GM18519 (cell line): Measurements from ENCODE around the gene LIN7A.
"Not testable (repeated sequence)": the region's sequence is repeated elsewhere in the genome, so short reads cannot be mapped to it uniquely, and the experiment has no call there.

Source experiments
- ATAC-seq: cut with Tn5 transposase; IDR thresholded peaks from one replicate; pipeline ENCODE4 v1.9.1; 2021; ENCODE audit warnings: mild to moderate bottlenecking, moderate library complexity; ENCODE audit not compliant: unreplicated experiment, low FRiP score

LIN7A gene

GRCh38 chr12:80925237-80925636 is 12.5 kb downstream of the LIN7A start:
- no peak for ATAC-seq

GRCh38 chr12:80924437-80924836 is 13.3 kb downstream of the LIN7A start:
- ATAC-seq, result no peak

GRCh38 chr12:80920006-80920405 is 17.7 kb downstream of the LIN7A start:
- no peak for ATAC-seq

DNA sequence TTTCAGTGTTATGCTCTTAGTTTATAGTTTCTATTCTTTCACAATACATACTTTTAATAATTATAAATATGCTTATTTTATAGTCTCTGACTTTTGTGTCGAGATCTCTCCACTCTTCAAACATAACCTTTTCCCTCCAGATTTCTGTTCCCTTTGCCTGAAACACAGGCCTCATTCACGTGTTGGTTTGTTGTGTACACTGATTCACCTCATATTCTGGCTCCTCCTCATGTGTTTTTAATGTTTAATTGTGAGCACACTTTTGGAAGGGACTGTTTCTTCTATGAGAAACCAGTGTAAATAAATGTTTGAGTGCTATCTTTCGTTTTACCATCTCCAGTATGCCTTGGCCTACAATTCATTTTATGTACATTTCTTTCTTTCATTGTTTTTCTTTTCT is 20.1 kb downstream of the LIN7A start:
- ATAC-seq, result no peak

GRCh38 chr12:80912901-80913770 is 24.6 kb downstream of the LIN7A start:
- no peak for ATAC-seq

DNA sequence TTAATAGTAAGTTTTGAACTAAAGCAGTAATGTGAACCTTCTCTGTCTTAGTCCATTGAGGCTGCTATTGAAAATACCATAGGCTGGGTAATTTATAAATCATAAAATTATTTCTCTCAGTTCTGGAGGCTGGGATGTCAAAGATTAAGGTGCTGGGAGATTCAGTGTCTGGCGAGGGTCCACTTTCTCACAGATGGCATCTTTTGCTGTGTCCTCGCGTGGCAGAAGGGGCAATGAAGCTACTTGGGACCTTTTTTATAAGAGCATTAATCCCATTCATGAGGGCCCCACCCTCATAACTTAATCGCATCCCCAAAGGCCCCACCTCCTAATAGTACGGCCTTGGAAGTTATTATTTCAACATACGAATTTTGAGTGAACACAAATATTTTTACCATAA is 28.4 kb downstream of the LIN7A start:
- no peak for ATAC-seq

DNA sequence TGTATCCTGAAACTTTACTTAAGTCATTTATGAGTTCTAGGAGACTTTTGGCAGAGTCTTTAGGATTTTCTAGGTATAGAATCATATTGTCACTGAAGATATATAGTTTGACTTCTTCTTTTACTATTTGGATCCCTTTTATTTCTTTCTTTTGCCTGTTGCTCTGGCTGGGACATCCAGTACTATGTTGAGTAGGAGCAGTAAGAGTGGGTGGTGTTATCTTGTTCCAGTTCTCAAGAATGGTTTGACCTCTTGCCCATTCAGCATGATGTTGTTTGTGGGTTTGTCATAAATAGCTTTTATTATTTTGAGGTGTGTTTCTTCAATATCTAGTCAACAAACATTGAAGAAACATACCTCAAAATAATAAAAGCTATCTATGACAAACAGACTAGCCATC is 35.0 kb downstream of the LIN7A start:
- no peak for ATAC-seq

DNA sequence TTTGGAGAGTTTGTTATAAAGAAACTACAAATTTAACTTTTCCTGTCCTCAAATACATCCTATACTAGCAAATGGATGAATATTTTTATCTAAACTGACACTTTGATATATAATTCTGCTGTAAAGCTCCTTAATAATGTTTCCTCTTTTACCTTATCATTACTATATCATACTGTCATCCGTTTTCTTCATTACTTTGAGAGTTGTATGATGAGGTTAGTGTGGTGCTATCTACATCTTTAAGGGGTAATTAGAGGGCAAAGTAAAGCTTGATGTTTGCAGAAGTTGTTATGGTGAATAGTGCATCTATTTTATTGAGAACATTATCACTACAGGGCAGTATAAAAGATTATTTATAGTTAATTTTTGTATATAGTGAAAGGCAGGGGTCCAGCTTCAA is 36.1 kb downstream of the LIN7A start:
- ATAC-seq, result no peak

GRCh38 chr12:80895240-80895639 is 42.5 kb downstream of the LIN7A start:
- no peak for ATAC-seq

DNA sequence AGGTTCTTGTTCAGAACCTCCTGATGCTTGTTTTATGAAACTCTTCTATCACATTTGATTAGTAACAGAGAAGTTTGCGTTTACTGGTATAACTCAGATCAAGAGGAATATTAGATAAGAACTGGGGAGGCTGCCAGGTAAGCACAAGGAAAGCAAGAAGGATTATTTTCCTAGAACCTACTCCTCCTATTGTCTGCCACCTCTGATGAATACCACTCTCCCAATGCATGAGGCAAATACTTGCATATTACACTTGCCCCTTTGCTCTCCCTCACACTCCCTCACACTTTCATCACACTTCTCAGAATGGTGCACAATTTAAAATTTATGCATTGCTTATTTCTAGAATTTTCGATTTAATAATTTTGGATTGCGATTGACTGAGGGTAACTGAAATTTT is 43.6 kb downstream of the LIN7A start:
- no peak for ATAC-seq

GRCh38 chr12:80892597-80893445 is 44.9 kb downstream of the LIN7A start:
- ATAC-seq, result peak; percentile 50

DNA sequence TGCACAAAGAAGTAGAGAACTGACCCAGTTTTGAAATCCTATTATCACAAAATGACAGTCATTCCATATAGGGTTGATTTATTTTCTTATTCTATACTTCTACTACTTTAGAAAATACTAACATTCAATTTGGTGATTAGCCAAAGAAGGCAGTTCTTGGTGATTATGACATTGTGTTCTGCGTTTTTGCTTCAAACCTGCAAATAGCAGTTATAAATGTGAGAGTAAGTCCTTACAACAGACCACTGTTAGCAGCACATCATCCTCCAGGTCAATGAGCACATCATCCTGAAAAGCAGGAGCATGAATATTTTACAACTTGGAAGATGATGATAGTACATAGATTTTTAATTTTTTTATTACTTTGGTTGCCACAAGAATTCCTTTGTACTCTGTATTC is 53.1 kb downstream of the LIN7A start:
- no peak for ATAC-seq

DNA sequence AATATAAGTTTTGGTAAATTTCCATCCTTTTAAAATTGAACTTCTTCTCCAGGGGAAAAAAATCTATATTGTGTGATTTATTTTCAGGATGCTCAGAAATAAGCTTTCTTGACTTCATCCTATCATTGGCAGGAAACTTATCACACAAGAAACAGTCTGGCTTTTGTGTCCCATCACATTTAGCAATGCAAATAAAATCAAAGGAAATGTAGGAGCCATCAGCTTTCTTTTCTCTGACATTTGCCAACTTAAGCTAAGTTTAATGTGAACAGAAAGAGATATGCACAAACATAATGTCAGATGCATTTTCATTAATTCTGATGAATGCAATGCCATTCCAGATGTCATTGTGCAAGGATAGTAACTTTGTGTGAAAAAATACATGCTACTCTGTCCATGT is 56.6 kb downstream of the LIN7A start:
- no peak for ATAC-seq

GRCh38 chr12:80878452-80878851 is 59.3 kb downstream of the LIN7A start:
- ATAC-seq, result not testable (repeated sequence)

GRCh38 chr12:80877721-80878265 is 59.9 kb downstream of the LIN7A start:
- no peak for ATAC-seq

DNA sequence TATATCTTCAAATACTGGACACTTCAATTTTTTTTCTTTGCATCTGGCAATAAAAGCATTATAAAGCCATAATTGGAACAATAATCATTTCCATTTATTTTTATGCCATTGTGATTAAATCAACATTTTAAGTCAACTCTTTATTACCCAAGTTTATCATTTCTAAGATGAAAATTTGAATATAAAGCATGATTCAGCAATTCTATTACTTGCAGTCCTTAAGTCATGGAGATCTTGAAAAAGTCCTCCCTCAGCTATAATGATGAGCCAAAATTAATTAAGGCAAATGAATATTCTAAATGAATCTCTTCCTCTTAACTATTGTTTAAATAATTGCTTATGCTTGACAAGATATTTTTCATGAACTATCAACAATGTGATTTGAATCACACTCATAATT is 65.7 kb downstream of the LIN7A start:
- no peak for ATAC-seq

DNA sequence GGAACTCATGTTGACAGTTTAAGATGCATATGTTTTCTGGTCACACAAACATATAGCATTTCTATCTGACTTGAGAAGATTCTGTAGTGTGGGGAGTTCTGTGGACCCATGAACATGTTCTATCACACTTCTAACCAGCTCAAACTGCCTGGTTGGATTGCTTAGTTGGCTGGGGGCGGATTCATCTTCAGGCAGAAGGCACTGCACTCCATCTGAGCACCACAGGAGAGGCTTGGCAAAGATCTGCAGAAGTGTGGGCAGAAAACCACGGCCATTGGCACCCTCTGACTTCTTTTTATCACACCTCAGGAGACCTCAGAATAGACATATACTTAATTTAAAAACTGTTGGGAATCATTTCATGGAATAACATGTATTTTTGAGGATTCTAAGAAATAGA is 68.5 kb downstream of the LIN7A start:
- no peak for ATAC-seq

DNA sequence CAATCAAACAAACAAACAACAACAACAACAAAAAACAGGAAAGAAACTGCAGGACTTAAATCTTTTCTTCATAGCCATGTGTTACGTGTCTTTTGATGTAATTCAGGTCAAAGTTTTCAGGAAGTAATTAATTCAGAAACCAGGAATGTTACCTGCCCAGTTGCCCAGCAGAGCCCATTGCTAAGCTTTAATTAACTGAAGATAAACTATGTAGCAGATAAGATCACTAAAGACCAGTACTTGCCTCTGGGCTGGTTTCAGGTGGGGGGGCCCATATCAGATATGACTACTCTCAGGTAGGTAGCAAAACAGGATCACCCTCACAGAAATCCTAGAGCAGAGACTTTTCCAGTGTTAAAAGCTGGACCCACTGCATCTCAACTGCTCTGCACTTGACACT is 69.2 kb downstream of the LIN7A start:
- ATAC-seq, result no peak

- ATAC-seq, result no peak
Measured at GRCh38 chr12:80867941-80868340, 69.8 kb downstream of the LIN7A start.

- ATAC-seq, result no peak
Measured at GRCh38 chr12:80864046-80864735, 73.5 kb downstream of the LIN7A start.

- ATAC-seq, result no peak
Measured at GRCh38 chr12:80862531-80862930, 75.2 kb downstream of the LIN7A start.
